ENCODE measurements around the gene TF.

Gene TF

DNA sequence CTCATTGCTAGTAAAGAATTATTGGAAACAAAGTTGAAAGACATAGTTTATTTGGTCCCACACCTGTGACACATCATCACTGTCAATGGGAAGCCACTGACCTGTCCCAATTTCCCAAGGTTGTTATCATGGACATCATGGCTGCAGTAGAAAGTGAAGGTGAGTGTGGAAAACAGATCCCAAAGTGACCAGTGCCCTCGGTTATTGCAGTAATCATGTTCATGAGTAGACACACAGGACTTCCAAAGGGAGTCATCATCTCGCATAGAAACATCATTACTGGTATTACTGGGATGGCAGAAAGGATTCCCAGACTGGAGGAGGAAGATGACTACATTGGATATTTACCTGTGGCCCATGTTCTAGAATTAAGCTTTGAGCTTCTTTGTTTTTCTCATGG, 14.7 kb downstream of the TF start:
- no peak overlapping the region for H3K27ac ChIP-seq
- TF ChIP-seq, protein P1, sequence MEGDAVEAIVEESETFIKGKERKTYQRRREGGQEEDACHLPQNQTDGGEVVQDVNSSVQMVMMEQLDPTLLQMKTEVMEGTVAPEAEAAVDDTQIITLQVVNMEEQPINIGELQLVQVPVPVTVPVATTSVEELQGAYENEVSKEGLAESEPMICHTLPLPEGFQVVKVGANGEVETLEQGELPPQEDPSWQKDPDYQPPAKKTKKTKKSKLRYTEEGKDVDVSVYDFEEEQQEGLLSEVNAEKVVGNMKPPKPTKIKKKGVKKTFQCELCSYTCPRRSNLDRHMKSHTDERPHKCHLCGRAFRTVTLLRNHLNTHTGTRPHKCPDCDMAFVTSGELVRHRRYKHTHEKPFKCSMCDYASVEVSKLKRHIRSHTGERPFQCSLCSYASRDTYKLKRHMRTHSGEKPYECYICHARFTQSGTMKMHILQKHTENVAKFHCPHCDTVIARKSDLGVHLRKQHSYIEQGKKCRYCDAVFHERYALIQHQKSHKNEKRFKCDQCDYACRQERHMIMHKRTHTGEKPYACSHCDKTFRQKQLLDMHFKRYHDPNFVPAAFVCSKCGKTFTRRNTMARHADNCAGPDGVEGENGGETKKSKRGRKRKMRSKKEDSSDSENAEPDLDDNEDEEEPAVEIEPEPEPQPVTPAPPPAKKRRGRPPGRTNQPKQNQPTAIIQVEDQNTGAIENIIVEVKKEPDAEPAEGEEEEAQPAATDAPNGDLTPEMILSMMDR (conservative IDR thresholded peaks at IDR 0.05): no peak

DNA sequence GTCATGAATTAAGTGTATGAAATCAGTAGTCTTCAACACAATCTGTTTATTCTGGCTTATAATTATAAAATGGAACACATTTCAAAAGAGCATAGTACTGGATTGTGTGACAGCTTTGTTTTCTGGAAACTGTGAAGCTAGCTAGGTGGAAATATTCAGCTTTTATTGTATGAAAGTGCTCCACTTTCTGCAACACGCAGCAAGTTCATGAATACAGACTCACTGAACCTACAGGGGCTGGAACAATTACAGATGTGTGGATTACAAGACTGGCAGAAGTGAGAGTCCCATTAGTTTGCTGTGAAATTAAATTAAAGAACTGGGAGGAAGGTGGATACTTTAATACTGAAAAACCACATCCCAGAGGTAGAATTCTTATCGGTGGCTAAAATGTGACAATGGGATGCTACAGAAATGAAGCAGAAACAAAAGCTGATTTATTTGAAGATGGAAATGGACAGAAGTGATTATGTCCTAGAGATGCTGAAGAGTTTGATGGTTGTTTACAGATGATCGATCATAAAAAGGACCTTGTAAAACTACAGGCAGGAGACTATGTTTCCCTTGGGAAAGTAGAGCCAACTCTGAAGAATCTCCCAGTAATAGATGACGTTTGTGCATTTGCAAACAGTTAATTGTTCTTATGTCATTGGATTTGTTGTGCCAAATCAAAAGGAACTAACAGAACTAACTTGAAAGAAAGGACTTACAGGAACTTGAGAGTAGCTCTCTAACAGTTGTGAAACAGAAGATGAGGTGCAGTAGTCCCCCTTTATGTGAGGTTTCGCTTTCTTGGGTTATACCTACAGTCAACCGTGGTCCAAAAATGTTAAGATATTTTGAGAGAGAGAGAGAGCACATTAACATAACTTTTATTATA, 15.7 kb downstream of the TF start:
- TF ChIP-seq, protein P1 (conservative IDR thresholded peaks at IDR 0.05): no peak
- H3K27ac ChIP-seq: no peak overlapping the region

DNA sequence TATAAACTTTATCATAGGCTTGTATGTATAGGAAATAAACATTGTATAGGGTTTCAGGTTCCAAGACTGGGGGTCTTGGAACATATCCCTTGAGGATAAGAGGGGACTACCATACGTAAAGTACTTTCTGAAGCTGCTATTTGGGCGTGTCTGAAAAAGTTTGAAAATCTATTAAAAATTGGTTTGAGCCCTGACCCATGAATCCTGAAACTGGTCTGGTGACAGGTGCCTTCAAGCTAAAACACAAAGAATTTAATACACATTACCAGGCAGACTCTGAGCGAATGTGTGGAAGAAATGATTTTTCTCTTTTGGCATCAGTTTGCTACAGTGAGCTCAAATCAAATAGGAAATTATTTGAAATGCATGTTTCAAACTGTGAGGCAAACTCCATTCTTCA, 16.3 kb downstream of the TF start:
- TF ChIP-seq, protein P1 (conservative IDR thresholded peaks at IDR 0.05): no peak
- H3K27ac ChIP-seq: no peak overlapping the region

DNA sequence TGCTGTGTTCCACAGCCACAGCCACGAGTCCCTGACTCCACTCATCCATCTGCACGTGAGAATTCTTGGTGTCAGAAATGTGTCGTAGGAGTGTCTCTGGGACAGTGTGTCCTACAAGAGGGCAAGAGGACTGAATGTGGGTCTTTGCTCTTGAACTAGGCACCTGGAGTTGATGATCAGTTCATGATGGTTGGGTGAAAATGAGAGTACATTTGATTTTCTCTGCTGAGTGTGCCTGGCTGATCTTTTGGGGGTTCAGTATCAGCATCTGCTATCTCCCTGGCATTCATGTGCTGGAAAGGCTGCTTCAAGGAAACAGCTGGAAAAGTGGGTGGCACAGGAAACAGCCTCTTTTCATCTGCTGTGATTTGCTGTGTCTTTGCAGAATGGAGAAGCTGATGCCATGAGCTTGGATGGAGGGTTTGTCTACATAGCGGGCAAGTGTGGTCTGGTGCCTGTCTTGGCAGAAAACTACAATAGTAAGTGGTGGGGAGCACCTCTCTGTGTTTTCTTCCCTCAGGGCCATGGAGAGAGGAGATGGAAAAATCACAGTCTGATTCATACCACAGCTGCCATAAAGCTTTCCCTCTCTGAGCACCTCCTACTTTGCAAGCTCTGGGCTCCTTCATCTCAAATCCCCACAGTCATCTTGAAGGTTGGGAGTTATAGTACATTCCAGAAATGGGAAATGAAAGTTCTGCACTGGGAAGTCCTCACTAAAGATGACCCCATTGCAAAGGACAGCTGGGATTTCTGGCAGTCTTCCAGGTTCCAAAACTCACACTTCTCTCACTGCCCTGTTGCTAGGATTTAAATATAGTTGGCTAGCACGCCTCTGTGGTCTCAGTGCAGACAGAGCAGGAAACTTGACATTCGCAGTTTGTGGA, 17.8 kb downstream of the TF start:
- TF ChIP-seq, protein P1 (conservative IDR thresholded peaks at IDR 0.05): no peak
- no peak overlapping the region for H3K27ac ChIP-seq

DNA sequence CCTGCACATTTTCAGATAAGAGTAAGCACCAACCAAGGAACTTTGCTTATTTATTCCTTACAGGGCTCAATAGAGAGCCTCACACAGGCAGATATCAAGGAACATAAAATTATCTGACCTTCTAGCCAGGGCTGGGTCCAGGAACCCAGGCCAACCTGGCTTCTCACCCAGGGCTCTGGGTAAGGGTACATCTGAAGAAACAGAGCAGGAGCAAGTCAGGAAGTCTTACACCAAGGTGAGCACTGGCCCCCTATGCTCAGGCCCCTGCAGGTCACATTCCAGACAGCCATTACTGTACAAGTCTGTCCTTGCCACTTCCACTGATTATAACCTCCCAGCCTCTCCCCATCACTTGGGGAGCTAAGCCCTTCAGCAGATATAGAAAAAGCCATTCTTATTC, 19.1 kb downstream of the TF start:
- TF ChIP-seq, protein P1 (conservative IDR thresholded peaks at IDR 0.05): no peak
- no peak overlapping the region for H3K27ac ChIP-seq

DNA sequence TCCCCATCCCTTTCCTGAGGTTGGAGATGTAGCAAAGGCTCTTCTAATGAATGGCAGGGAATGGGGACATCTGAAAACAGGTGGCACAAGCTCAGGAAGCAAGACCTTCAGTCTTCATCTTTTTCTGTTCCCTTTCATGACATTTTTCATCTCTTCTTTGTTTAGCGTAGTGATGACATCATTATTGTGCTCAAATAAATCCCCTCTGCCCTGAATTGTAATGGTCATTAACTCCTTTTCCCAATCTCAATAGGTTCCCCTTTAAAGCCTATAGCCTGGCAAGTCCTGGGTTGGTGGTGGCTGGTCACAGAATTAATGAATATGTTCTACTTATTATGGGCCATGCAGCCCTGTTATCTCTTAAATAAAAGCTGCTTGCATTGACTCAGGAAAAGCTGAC, 21.4 kb downstream of the TF start:
- TF ChIP-seq, protein P1 (conservative IDR thresholded peaks at IDR 0.05): no peak

DNA sequence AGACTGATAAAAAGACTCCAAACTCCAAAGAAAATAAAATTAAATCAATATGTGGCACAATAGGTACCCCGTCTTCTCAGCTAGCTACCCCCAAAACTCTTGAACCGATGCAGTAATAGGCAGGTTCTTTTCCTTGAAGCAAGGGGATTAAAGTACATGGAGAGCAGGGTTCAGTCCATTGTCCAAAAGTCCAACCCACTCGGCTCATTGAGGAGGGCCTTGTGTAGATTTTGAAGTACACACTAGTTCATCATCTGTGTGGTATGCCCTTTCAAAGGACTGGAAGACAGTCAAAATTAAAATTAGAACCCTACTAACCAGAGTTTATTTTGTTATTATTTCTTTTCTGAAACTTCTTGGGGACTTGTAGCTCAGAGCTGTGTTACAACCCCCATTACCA, 23.3 kb downstream of the TF start:
- H3K27ac ChIP-seq: no peak overlapping the region
- TF ChIP-seq, protein P1 (conservative IDR thresholded peaks at IDR 0.05): no peak

More for the DNA sequence above, 21.4 kb downstream of the TF start:
- H3K27ac ChIP-seq: no peak overlapping the region

Data from VCaP (cell line).